Esophagus muscularis mucosa (tissue), 3 donors: ENCODE results near the gene PLA2G4B.

Source experiments
- CTCF ChIP-seq, 3 experiments: fragments of 200-600 bp in 2 of 3; fragments of 450-650 bp in 1 of 3; sonication (generic) in 2 of 3; IDR thresholded peaks; one replicate each; pipeline ENCODE4 v1.5.1; 2017 to 2019; ENCODE audit warnings: antibody characterized with exemption in 3 of 3, mild to moderate bottlenecking in 2 of 3, moderate library complexity in 1 of 3
- POLR2AphosphoS5 ChIP-seq, 2 donors: sonication (generic); formaldehyde crosslinking; IDR thresholded peaks; one replicate each; pipeline ENCODE4 v1.6.1; 2017; ENCODE audit warnings: antibody characterized with exemption in 2 of 2

- TF ChIP-seq CTCF (IDR thresholded peaks at IDR 0.05) (no peak), POLR2AphosphoS5 (IDR thresholded peaks at IDR 0.05) (peak in 1 of 2 donors; percentile 13)
Observed at GRCh38 chr15:41790756-41791546, 47.7 kb upstream of the PLA2G4B start.
